CMK (cell line): Measurements from ENCODE around the gene SUGP2.

Experiments
- DNase-seq: peaks from one replicate; pipeline ENCODE4 v3.0.0-alpha.2; 2010; ENCODE audit warnings: low read depth

Gene SUGP2

GRCh38 chr19:18951721-18952281 lies 81.5 kb downstream of the SUGP2 start:
- DNase-seq = no peak

GRCh38 chr19:18949858-18950257 lies 83.5 kb downstream of the SUGP2 start:
- no peak for DNase-seq

- DNase-seq = no peak
These were observed 84.4 kb downstream of the SUGP2 start for GRCh38 chr19:18948976-18949356.

GRCh38 chr19:18948075-18948975 lies 85.0 kb downstream of the SUGP2 start:
- no peak for DNase-seq

- no peak for DNase-seq
These were observed 86.4 kb downstream of the SUGP2 start for GRCh38 chr19:18946918-18947317.

- DNase-seq = no peak
These were observed 87.0 kb downstream of the SUGP2 start for GRCh38 chr19:18946335-18946734.

GRCh38 chr19:18945297-18945696 lies 88.0 kb downstream of the SUGP2 start:
- DNase-seq = no peak

- DNase-seq = no peak
These were observed 89.9 kb downstream of the SUGP2 start for GRCh38 chr19:18943465-18943864.

GRCh38 chr19:18942692-18943091 lies 90.6 kb downstream of the SUGP2 start:
- no peak for DNase-seq

GRCh38 chr19:18941628-18942354 lies 91.5 kb downstream of the SUGP2 start:
- no peak for DNase-seq
